Keratinocyte (primary cell): ENCODE measurements around the gene HECTD1. TPM values are rescaled to one million over a fixed set of nuclear protein-coding genes. Genes with fewer than 3 reads are reported as not detected.

Experiments
- DNase-seq: peaks from one replicate; pipeline ENCODE4 v3.0.0-alpha.2; 2011; ENCODE audit warnings: low read depth, missing footprints, low spot score
- FAIRE-seq: peaks from 2 replicates; lab custom pipeline; 2011; peaks lifted over from hg19 to GRCh38; lab: Jason Lieb, UNC
- H2AFZ ChIP-seq: 2 replicates; pipeline ENCODE4 v1.6.0; 2012; ENCODE audit warnings: low read length, control low read depth, inconsistent platforms; ENCODE audit not compliant: control insufficient read depth
- H3K27ac ChIP-seq: 2 replicates; pipeline ENCODE4 v1.5.1; 2011; ENCODE audit warnings: low read length; ENCODE audit not compliant: control insufficient read depth, insufficient read depth
- H3K27me3 ChIP-seq: 3 replicates; pipeline ENCODE4 v1.6.0; 2011; ENCODE audit warnings: low read length; ENCODE audit not compliant: control insufficient read depth, insufficient read depth; ENCODE audit errors: extremely low read depth
- H3K36me3 ChIP-seq, 2 experiments: 2 replicates in 1 of 2; 3 replicates in 1 of 2; pipeline ENCODE4 v1.5.1; 2011; ENCODE audit warnings: low read length in 2 of 2, mild to moderate bottlenecking in 1 of 2; ENCODE audit not compliant: control insufficient read depth in 2 of 2, insufficient read depth in 2 of 2; ENCODE audit errors: extremely low read depth in 1 of 2
- H3K4me1 ChIP-seq: 3 replicates; pipeline ENCODE4 v1.5.1; 2011; ENCODE audit warnings: low read length; ENCODE audit not compliant: control insufficient read depth, insufficient read depth; ENCODE audit errors: extremely low read depth
- H3K4me2 ChIP-seq: 3 replicates; pipeline ENCODE4 v1.6.0; 2011; ENCODE audit warnings: low read depth, low read length; ENCODE audit not compliant: control insufficient read depth, insufficient read depth; ENCODE audit errors: extremely low read depth
- H3K4me3 ChIP-seq, 3 experiments: fragments of 200-600 bp in 1 of 3; sonication (generic) in 1 of 3; 2 replicates in 2 of 3; 3 replicates in 1 of 3; pipeline ENCODE4 v1.5.1; 2011 to 2016; ENCODE audit warnings: low read length in 3 of 3, mild to moderate bottlenecking in 3 of 3, control low read depth in 2 of 3, inconsistent platforms in 1 of 3, low read depth in 1 of 3, mixed read lengths in 1 of 3, mixed run types in 1 of 3, moderate library complexity in 1 of 3; ENCODE audit not compliant: control insufficient read depth in 2 of 3, insufficient read depth in 2 of 3; ENCODE audit errors: extremely low read depth in 1 of 3
- H3K79me2 ChIP-seq: 2 replicates; pipeline ENCODE4 v1.6.0; 2012; ENCODE audit warnings: low read length; ENCODE audit not compliant: control insufficient read depth, insufficient read depth
- H3K9ac ChIP-seq: 3 replicates; pipeline ENCODE4 v1.6.0; 2011; ENCODE audit warnings: low read length; ENCODE audit not compliant: control insufficient read depth, insufficient read depth; ENCODE audit errors: extremely low read depth
- H3K9me1 ChIP-seq: 3 replicates; pipeline ENCODE4 v1.6.0; 2011; ENCODE audit warnings: low read length; ENCODE audit not compliant: control insufficient read depth, insufficient read depth; ENCODE audit errors: extremely low read depth
- H3K9me3 ChIP-seq: 2 replicates; pipeline ENCODE4 v1.5.1; 2012; ENCODE audit warnings: low read depth, low read length; ENCODE audit not compliant: control insufficient read depth
- H4K20me1 ChIP-seq: 3 replicates; pipeline ENCODE4 v1.6.0; 2011; ENCODE audit warnings: low read length; ENCODE audit not compliant: control insufficient read depth, insufficient read depth; ENCODE audit errors: extremely low read depth
- EZH2 ChIP-seq: IDR thresholded peaks from one replicate; pipeline ENCODE4 v1.6.1; 2012; ENCODE audit warnings: inconsistent platforms, mild to moderate bottlenecking, low read length, moderate library complexity
- dilution Hi-C: fragments of 300-500 bp; cut with MboI; formaldehyde crosslinking; loops from one replicate; pipeline ENCODE4 v1.7.0; 2020; ENCODE audit warnings: low sequenced_read_pairs; ENCODE audit not compliant: extremely low pct_ligation_motif_present
- polyA plus RNA-seq, 5 experiments: library from polyadenylated mRNA; depleted of rRNA in 3 of 5; stranded (reverse) in 3 of 5; stranded (forward) in 1 of 5; unstranded in 1 of 5; fragments of >200 nt; gene quantifications; 1 replicate in 1 of 5; 2 replicates in 3 of 5; 3 replicates in 1 of 5; pipeline versions ENCODE4 v1.2.1 to v1.2.3, GENCODE V29; 2011 to 2012; ENCODE audit warnings: missing spikeins in 2 of 5, low read depth in 1 of 5, low replicate concordance in 1 of 5
- TF ChIP-seq, protein P1 (sequence below), 3 experiments: IDR thresholded peaks in 1 of 3; conservative IDR thresholded peaks in 1 of 3; optimal IDR thresholded peaks in 1 of 3; 2 replicates in 2 of 3; 3 replicates in 1 of 3; pipeline versions ENCODE3 to v1.5.1; 2011; ENCODE audit warnings: low read length in 3 of 3, mild to moderate bottlenecking in 3 of 3, moderate library complexity in 2 of 3, control low read depth in 1 of 3, inconsistent platforms in 1 of 3; ENCODE audit not compliant: insufficient read depth in 2 of 3; ENCODE audit errors: extremely low read depth in 1 of 3

The HECTD1 gene
- polyA plus RNA-seq, 1 donor (not counting 4 experiments of a cell fraction or from before 2014, with no cell fraction given): 94.8 TPM

DNA sequence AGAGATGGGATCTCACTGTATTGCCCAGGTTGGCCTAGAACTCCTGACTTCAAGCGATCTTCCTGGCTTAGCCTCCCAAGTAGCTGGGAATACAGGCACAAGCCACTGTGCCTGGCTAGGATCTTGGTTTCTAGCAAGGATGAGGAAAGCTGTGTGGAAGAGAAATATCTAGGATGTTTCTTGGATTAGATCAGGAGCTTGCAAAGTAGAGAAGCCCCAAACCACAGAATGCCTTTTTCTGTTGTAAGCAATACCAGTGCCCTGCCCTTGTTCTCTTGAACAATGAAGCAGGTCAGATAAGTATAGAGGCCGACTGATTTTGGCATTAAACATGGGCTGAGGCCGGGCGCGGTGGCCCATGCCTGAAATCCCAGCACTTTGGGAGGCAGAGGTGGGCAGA lies 137.2 kb downstream of the HECTD1 start:
- no peak overlapping the region for H2AFZ ChIP-seq

DNA sequence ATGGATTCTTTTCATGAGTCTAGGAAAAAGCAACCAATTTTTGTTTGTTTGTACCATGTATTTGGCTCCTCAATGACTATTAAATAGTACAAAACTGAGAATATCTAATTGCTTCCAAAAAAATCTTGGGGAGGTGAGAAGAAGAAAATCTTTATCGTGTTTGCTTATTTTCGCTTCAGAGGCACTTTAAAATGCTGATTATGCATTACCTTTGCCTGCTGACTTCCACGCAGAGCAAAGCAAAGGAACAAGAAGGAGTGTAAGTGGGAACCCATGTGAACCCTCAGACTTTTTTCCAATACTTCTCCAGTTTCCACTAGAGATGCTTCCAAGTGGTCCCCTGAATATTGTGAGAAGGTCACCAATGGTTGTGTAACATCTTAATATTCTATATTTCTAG lies 138.2 kb downstream of the HECTD1 start:
- no peaks in the 10 kb centered on the region for H4K20me1 ChIP-seq
- H3K4me3 ChIP-seq: no peak overlapping the region
- DNase-seq (no peak), FAIRE-seq (no peak)
- H3K4me2 ChIP-seq: no peak overlapping the region
- H3K9ac ChIP-seq: no peak overlapping the region
- no peak overlapping the region for H3K27ac ChIP-seq
- no peaks in the 10 kb centered on the region for H3K79me2 ChIP-seq
- no peak overlapping the region for H2AFZ ChIP-seq
- H3K4me1 ChIP-seq: peaks cover 13% of the 10 kb centered on the region
- H3K27me3 ChIP-seq: no peaks in the 10 kb centered on the region
- H3K9me3 ChIP-seq: no peaks in the 10 kb centered on the region
- no peaks in the 10 kb centered on the region for H3K9me1 ChIP-seq
- TF ChIP-seq, protein P1, sequence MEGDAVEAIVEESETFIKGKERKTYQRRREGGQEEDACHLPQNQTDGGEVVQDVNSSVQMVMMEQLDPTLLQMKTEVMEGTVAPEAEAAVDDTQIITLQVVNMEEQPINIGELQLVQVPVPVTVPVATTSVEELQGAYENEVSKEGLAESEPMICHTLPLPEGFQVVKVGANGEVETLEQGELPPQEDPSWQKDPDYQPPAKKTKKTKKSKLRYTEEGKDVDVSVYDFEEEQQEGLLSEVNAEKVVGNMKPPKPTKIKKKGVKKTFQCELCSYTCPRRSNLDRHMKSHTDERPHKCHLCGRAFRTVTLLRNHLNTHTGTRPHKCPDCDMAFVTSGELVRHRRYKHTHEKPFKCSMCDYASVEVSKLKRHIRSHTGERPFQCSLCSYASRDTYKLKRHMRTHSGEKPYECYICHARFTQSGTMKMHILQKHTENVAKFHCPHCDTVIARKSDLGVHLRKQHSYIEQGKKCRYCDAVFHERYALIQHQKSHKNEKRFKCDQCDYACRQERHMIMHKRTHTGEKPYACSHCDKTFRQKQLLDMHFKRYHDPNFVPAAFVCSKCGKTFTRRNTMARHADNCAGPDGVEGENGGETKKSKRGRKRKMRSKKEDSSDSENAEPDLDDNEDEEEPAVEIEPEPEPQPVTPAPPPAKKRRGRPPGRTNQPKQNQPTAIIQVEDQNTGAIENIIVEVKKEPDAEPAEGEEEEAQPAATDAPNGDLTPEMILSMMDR (optimal IDR thresholded peaks at IDR 0.05 in 1 of 3, IDR thresholded peaks at IDR 0.05 in 1 of 3, conservative IDR thresholded peaks at IDR 0.05 in 1 of 3; ENCODE audit: extremely low read depth in 1 of 3, insufficient read depth in 2 of 3, low read length in 3 of 3): no peak
- no peak for TF ChIP-seq EZH2
- dilution Hi-C loops: no loop called here
- H3K36me3 ChIP-seq: no peaks in the 10 kb centered on the region

More for the DNA sequence above, 137.2 kb downstream of the HECTD1 start:
- no peaks in the 10 kb centered on the region for H3K9me1 ChIP-seq
- H3K36me3 ChIP-seq: no peaks in the 10 kb centered on the region
- H3K4me2 ChIP-seq: no peak overlapping the region
- TF ChIP-seq, protein P1 (optimal IDR thresholded peaks at IDR 0.05 in 1 of 3, IDR thresholded peaks at IDR 0.05 in 1 of 3, conservative IDR thresholded peaks at IDR 0.05 in 1 of 3; ENCODE audit: extremely low read depth in 1 of 3, insufficient read depth in 2 of 3, low read length in 3 of 3): no peak
- no peak for TF ChIP-seq EZH2
- H3K9ac ChIP-seq: no peak overlapping the region
- H3K4me3 ChIP-seq: no peak overlapping the region
- no peaks in the 10 kb centered on the region for H3K79me2 ChIP-seq
- H4K20me1 ChIP-seq: no peaks in the 10 kb centered on the region
- peak overlapping the region; percentile 20 for H3K27ac ChIP-seq
- dilution Hi-C loops: no loop called here
- no peaks in the 10 kb centered on the region for H3K27me3 ChIP-seq
- DNase-seq: no peak
- peaks cover 13% of the 10 kb centered on the region for H3K4me1 ChIP-seq
- H3K9me3 ChIP-seq: no peaks in the 10 kb centered on the region
- FAIRE-seq: peak; percentile 34
